ENCODE results near the gene MN1.

Gene MN1

DNA sequence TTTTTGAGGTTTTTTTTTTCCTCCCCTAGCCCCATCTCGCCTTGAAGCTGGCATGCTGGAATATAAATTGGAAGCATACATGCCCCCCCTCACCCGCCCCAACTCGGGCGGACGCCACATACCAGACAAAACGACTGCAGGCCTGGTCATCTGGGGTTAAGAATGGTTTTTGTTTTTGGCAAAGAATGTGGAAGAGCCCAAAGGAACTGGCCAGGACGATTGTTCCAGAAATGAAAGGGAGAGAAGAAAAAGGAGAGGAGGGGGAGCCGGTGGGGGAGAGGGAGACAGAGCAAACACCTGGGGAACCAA, 25.0 kb downstream of the MN1 start:
- TF ChIP-seq, protein P1, sequence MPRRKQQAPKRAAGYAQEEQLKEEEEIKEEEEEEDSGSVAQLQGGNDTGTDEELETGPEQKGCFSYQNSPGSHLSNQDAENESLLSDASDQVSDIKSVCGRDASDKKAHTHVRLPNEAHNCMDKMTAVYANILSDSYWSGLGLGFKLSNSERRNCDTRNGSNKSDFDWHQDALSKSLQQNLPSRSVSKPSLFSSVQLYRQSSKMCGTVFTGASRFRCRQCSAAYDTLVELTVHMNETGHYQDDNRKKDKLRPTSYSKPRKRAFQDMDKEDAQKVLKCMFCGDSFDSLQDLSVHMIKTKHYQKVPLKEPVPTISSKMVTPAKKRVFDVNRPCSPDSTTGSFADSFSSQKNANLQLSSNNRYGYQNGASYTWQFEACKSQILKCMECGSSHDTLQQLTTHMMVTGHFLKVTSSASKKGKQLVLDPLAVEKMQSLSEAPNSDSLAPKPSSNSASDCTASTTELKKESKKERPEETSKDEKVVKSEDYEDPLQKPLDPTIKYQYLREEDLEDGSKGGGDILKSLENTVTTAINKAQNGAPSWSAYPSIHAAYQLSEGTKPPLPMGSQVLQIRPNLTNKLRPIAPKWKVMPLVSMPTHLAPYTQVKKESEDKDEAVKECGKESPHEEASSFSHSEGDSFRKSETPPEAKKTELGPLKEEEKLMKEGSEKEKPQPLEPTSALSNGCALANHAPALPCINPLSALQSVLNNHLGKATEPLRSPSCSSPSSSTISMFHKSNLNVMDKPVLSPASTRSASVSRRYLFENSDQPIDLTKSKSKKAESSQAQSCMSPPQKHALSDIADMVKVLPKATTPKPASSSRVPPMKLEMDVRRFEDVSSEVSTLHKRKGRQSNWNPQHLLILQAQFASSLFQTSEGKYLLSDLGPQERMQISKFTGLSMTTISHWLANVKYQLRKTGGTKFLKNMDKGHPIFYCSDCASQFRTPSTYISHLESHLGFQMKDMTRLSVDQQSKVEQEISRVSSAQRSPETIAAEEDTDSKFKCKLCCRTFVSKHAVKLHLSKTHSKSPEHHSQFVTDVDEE (CRISPR knock-in tag; IDR thresholded peaks at IDR 0.05): no peak
- TF ChIP-seq, protein P2, sequence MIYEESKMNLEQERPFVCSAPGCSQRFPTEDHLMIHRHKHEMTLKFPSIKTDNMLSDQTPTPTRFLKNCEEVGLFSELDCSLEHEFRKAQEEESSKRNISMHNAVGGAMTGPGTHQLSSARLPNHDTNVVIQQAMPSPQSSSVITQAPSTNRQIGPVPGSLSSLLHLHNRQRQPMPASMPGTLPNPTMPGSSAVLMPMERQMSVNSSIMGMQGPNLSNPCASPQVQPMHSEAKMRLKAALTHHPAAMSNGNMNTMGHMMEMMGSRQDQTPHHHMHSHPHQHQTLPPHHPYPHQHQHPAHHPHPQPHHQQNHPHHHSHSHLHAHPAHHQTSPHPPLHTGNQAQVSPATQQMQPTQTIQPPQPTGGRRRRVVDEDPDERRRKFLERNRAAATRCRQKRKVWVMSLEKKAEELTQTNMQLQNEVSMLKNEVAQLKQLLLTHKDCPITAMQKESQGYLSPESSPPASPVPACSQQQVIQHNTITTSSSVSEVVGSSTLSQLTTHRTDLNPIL (CRISPR knock-in tag; IDR thresholded peaks at IDR 0.05; ENCODE audit: low read depth): no peak
- no peak for TF ChIP-seq ZNF8 (CRISPR knock-in tag; IDR thresholded peaks at IDR 0.05)
- no peak for TF ChIP-seq CSDC2 (CRISPR knock-in tag; IDR thresholded peaks at IDR 0.05)
- TF ChIP-seq ISL1 (CRISPR knock-in tag; IDR thresholded peaks at IDR 0.05): no peak
- no peak for TF ChIP-seq GLIS3 (CRISPR knock-in tag; IDR thresholded peaks at IDR 0.05)
- no peak for TF ChIP-seq RARB (CRISPR knock-in tag; IDR thresholded peaks at IDR 0.05)
- TF ChIP-seq TCF4 (CRISPR knock-in tag; IDR thresholded peaks at IDR 0.05; ENCODE audit: borderline replicate concordance): no peak
- no peak for TF ChIP-seq BACH2 (CRISPR knock-in tag; IDR thresholded peaks at IDR 0.05; ENCODE audit: borderline replicate concordance)
- TF ChIP-seq, protein P3, sequence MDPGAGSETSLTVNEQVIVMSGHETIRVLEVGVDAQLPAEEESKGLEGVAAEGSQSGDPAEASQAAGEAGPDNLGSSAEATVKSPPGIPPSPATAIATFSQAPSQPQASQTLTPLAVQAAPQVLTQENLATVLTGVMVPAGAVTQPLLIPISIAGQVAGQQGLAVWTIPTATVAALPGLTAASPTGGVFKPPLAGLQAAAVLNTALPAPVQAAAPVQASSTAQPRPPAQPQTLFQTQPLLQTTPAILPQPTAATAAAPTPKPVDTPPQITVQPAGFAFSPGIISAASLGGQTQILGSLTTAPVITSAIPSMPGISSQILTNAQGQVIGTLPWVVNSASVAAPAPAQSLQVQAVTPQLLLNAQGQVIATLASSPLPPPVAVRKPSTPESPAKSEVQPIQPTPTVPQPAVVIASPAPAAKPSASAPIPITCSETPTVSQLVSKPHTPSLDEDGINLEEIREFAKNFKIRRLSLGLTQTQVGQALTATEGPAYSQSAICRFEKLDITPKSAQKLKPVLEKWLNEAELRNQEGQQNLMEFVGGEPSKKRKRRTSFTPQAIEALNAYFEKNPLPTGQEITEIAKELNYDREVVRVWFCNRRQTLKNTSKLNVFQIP (CRISPR knock-in tag; IDR thresholded peaks at IDR 0.05; ENCODE audit: borderline replicate concordance, low read depth): no peak
- TF ChIP-seq SNAI2 (CRISPR knock-in tag; IDR thresholded peaks at IDR 0.05): no peak
- TF ChIP-seq ZFP30 (CRISPR knock-in tag; IDR thresholded peaks at IDR 0.05): no peak
- no peak for TF ChIP-seq PPARA (CRISPR knock-in tag; IDR thresholded peaks at IDR 0.05; ENCODE audit: borderline replicate concordance)
- no peak for TF ChIP-seq TOX (CRISPR knock-in tag; IDR thresholded peaks at IDR 0.05; ENCODE audit: borderline replicate concordance)
- TF ChIP-seq ZNF565 (CRISPR knock-in tag; conservative IDR thresholded peaks at IDR 0.05; ENCODE audit: low read depth): no peak
- no peak for ATAC-seq

DNA sequence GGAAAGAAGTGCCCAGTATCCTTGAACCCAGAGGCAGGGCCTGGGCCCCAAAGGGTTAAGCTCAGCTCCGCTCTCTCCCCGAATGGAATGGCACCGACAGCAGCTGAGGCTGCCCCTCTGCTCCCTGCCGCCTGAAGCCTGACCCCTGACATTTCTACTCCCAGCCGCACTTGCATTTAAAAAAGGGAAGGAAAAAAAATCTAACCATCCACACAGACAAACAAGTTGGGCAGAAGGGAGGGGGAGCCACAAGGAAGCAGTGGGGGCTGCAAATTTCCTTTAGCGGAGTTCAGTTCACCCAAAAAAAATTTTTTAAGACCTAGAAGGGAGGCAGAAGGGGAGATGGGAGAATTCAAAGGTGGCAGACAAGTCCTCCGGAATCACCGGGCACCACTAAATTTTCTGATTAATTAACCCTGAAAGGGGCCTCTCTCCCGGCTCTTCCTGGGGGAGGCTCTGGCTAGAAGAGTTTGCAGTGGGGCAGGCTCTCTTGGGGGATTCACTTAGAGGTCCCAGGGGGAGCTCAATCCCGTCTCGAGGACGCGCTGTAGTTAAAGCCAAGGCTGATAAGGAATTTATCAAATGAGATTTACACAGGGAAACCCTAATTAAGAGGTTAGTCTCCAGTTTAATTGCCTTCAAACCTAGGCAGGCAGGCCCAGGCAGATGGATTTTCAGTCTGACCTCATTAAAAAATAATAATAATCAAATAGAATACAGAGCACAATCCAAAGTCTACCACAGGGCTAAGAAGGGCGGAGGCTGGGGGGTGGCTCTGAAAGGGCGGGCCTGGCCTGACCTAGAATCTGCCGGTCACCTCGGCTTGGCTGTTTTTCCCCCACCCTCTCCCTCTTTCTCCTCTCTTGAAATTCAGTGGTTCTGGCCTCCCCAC, 25.6 kb downstream of the MN1 start:
- no peak for ATAC-seq
- TF ChIP-seq RARB (CRISPR knock-in tag; IDR thresholded peaks at IDR 0.05): no peak
- no peak for TF ChIP-seq CSDC2 (CRISPR knock-in tag; IDR thresholded peaks at IDR 0.05)
- no peak for TF ChIP-seq ISL1 (CRISPR knock-in tag; IDR thresholded peaks at IDR 0.05)
- no peak for TF ChIP-seq ZFP30 (CRISPR knock-in tag; IDR thresholded peaks at IDR 0.05)
- TF ChIP-seq BACH2 (CRISPR knock-in tag; IDR thresholded peaks at IDR 0.05; ENCODE audit: borderline replicate concordance): no peak
- no peak for TF ChIP-seq TCF4 (CRISPR knock-in tag; IDR thresholded peaks at IDR 0.05; ENCODE audit: borderline replicate concordance)
- TF ChIP-seq ZC3H10 (CRISPR knock-in tag; IDR thresholded peaks at IDR 0.05): no peak
- no peak for TF ChIP-seq TOX (CRISPR knock-in tag; IDR thresholded peaks at IDR 0.05; ENCODE audit: borderline replicate concordance)
- TF ChIP-seq OSR1 (CRISPR knock-in tag; IDR thresholded peaks at IDR 0.05): no peak
- TF ChIP-seq, protein P2 (CRISPR knock-in tag; IDR thresholded peaks at IDR 0.05; ENCODE audit: low read depth): no peak
- no peak for TF ChIP-seq ZFP3 (CRISPR knock-in tag; IDR thresholded peaks at IDR 0.05)
- no peak for TF ChIP-seq ZNF8 (CRISPR knock-in tag; IDR thresholded peaks at IDR 0.05)
- TF ChIP-seq, protein P1 (CRISPR knock-in tag; IDR thresholded peaks at IDR 0.05): no peak
- TF ChIP-seq, protein P4, sequence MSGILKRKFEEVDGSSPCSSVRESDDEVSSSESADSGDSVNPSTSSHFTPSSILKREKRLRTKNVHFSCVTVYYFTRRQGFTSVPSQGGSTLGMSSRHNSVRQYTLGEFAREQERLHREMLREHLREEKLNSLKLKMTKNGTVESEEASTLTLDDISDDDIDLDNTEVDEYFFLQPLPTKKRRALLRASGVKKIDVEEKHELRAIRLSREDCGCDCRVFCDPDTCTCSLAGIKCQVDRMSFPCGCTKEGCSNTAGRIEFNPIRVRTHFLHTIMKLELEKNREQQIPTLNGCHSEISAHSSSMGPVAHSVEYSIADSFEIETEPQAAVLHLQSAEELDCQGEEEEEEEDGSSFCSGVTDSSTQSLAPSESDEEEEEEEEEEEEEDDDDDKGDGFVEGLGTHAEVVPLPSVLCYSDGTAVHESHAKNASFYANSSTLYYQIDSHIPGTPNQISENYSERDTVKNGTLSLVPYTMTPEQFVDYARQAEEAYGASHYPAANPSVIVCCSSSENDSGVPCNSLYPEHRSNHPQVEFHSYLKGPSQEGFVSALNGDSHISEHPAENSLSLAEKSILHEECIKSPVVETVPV (CRISPR knock-in tag; IDR thresholded peaks at IDR 0.05): no peak
- no peak for TF ChIP-seq ZNF70 (CRISPR knock-in tag; IDR thresholded peaks at IDR 0.05)
- TF ChIP-seq, protein P5, sequence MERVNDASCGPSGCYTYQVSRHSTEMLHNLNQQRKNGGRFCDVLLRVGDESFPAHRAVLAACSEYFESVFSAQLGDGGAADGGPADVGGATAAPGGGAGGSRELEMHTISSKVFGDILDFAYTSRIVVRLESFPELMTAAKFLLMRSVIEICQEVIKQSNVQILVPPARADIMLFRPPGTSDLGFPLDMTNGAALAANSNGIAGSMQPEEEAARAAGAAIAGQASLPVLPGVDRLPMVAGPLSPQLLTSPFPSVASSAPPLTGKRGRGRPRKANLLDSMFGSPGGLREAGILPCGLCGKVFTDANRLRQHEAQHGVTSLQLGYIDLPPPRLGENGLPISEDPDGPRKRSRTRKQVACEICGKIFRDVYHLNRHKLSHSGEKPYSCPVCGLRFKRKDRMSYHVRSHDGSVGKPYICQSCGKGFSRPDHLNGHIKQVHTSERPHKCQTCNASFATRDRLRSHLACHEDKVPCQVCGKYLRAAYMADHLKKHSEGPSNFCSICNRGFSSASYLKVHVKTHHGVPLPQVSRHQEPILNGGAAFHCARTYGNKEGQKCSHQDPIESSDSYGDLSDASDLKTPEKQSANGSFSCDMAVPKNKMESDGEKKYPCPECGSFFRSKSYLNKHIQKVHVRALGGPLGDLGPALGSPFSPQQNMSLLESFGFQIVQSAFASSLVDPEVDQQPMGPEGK (CRISPR knock-in tag; IDR thresholded peaks at IDR 0.05; ENCODE audit: borderline replicate concordance): no peak
- TF ChIP-seq, protein P3 (CRISPR knock-in tag; IDR thresholded peaks at IDR 0.05; ENCODE audit: borderline replicate concordance, low read depth): no peak
- TF ChIP-seq PPARA (CRISPR knock-in tag; IDR thresholded peaks at IDR 0.05; ENCODE audit: borderline replicate concordance): no peak

Measured in SK-N-SH treated with all-trans-retinoic acid at 6 μM for 48 hours (cell line).